Heart right ventricle (tissue), 16 donors: ENCODE results near the gene ARSI. TPM values are rescaled to one million over a fixed set of nuclear protein-coding genes. Genes with fewer than 3 reads are reported as not detected.

Source experiments
- ATAC-seq, 8 donors: fragments of 200-7000 bp; cut with Tn5 transposase; one replicate each; pipeline ENCODE4 v1.9.1; 2020; ENCODE audit warnings: mild to moderate bottlenecking in 8 of 8, moderate library complexity in 8 of 8, moderate number of reproducible peaks in 1 of 8
- DNase-seq, 2 donors: peaks; one replicate each; pipeline ENCODE4 v3.0.0-alpha.2; 2020
- H3K27ac ChIP-seq, 10 donors: fragments of 200-600 bp; sonication (generic) in 2 of 10; one replicate each; pipeline versions ENCODE4 v1.5.0 to v1.8.0; 2020 to 2022; ENCODE audit warnings: mild to moderate bottlenecking in 3 of 10
- H3K27me3 ChIP-seq, 7 donors: fragments of 200-600 bp; one replicate each; pipeline ENCODE4 v1.8.0; 2021 to 2022; ENCODE audit warnings: mild to moderate bottlenecking in 2 of 7
- H3K36me3 ChIP-seq, 9 donors: fragments of 200-600 bp; sonication (generic) in 1 of 9; one replicate each; pipeline versions ENCODE4 v1.5.0 to v1.8.0; 2020 to 2022; ENCODE audit warnings: mild to moderate bottlenecking in 2 of 9
- H3K4me1 ChIP-seq, 9 donors: fragments of 200-600 bp; sonication (generic) in 1 of 9; one replicate each; pipeline versions ENCODE4 v1.5.0 to v1.8.0; 2020 to 2022; ENCODE audit warnings: mild to moderate bottlenecking in 4 of 9
- H3K4me3 ChIP-seq, 10 donors: fragments of 200-600 bp; sonication (generic) in 2 of 10; one replicate each; pipeline versions ENCODE4 v1.5.0 to v1.8.0; 2020 to 2022; ENCODE audit warnings: mild to moderate bottlenecking in 7 of 10, moderate library complexity in 2 of 10
- H3K9me3 ChIP-seq, 11 donors: fragments of 200-600 bp in 10 of 11; sonication (generic) in 2 of 11; one replicate each; pipeline versions ENCODE4 v1.5.0 to v1.8.0; 2013 to 2022; ENCODE audit warnings: mild to moderate bottlenecking in 2 of 11, control low read depth in 1 of 11, moderate library complexity in 1 of 11
- CTCF ChIP-seq, 9 donors: fragments of 200-600 bp; sonication (generic) in 2 of 9; IDR thresholded peaks; one replicate each; pipeline versions ENCODE4 v1.5.0 to v1.8.0; 2021 to 2022; ENCODE audit warnings: antibody characterized with exemption in 9 of 9, mild to moderate bottlenecking in 5 of 9, moderate library complexity in 1 of 9
- WGBS, 2 donors: extraction: QIAGEN DNeasy Blood & Tissue Kit; methylation state at CpG; one replicate each; pipeline ENCODE4 v1.1.7; 2013; ENCODE audit warnings: inconsistent platforms in 1 of 2; 5-methylcytosine and 5-hydroxymethylcytosine counted together
- intact Hi-C, 10 donors: fragments of 100-400 bp; cut with DNase I; formaldehyde crosslinking; loops; one replicate each; pipeline versions ENCODE4 v1.11.1 to v1.14.2; 2022
- polyA plus RNA-seq, 2 donors: library from polyadenylated mRNA; stranded (reverse); fragments of 200-250 nt; gene quantifications; one replicate each; pipeline ENCODE4 v1.2.3, GENCODE V29; 2013
- total RNA-seq, 10 donors: library from RNA; stranded (reverse); fragmentation: NEBNext Ultra II Directional in 3 of 10; extraction: Animal tissue kit (Norgen Biotek cat#: 25700) in 3 of 10; gene quantifications; one replicate each; pipeline versions ENCODE4 v1.2.1 to v1.2.4, GENCODE V29; 2021 to 2023
- donor health status: Arrhythmogenic right ventricular cardiomyopathy.
- donor health status: ischemic (EF 13 %, LVEDD 7.1; RV severe dilation, severe dysfunction).
- donor health status: healthy with polysubstance abuse.
- donor health status: DM: no; HTN: yes; CAD: no.
- donor health status: DM: no; HTN: no; CAD: no.
- donor health status: ischemic (EF 25% LVEDD 6.9; RV normal size, moderate dysfunction).
- donor health status: ischemic (EF 25% LVEDD 5.7; RV mildly dilated, moderate dysfunction).
- donor health status: healthy.
- donor health status: DM: yes; HTN: yes; CAD: no.
- donor health status: Ischemic cardiomyopathy.
- donor health status: ischemic (EF 35%, LVEDD 5.7; RV mildly dilated, moderate dysfunction).
- donor health status: nonischemic (EF 11% LVEDD 7.7; RV severe dilation, severe dysfunction).
- donor health status: DM: yes; HTN: yes; CAD: no.
- donor health status: PGD.
- donor health status: ischemic (EF 29% LVEDD 5.4; RV normal size, mild dysfunction).
- donor health status: nonischemic (EF 23%, LVEDD 6.1; RV moderate dilation, normal function).

ARSI gene
- total and polyA plus RNA-seq, 12 donors: 0.11 to 0.65 (median 0.32) TPM; not detected in 2

DNA sequence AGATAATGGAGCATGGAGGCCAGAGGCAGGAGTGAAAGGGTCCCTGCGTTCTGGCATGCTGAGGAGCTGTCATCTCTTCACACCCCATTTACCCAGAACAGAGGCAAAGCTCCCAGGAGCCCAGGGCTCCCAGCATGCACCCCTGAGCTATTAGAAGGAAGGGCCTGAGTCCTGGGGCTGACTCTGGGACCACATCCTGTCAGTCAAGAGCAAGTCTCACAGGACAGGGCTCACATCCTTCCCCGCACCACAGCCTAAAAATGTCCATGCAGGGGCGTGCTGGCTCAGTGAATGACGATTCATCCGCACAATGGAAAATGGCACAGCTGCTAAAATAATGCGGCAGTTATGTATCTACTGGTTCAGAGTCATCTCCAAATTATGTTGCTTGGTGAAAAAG is 44.6 kb downstream of the ARSI start:
- peak in 1 of 2 donors; percentile 36 for DNase-seq
- Histone ChIP-seq H3K27ac (peak overlapping the region in 1 of 10 donors; percentile 39), H3K27me3 (no peaks in the 10 kb centered on the region), H3K9me3 (no peaks in the 10 kb centered on the region), H3K4me3 (no peak overlapping the region), H3K4me1 (peaks cover 0 to 8% (median 0%) of the 10 kb centered on the region in 9 donors), H3K36me3 (no peaks in the 10 kb centered on the region)
- intact Hi-C loops: no loop called here
- ATAC-seq: peak in 6 of 8 donors; percentile 54 to 71 (median 58)
- peak in 2 of 9 donors; percentile 24 to 26 for TF ChIP-seq CTCF (IDR thresholded peaks at IDR 0.05)
- WGBS, 2 donors: 44 to 59% methylated on average over 6 of the region's 6 CpGs

DNA sequence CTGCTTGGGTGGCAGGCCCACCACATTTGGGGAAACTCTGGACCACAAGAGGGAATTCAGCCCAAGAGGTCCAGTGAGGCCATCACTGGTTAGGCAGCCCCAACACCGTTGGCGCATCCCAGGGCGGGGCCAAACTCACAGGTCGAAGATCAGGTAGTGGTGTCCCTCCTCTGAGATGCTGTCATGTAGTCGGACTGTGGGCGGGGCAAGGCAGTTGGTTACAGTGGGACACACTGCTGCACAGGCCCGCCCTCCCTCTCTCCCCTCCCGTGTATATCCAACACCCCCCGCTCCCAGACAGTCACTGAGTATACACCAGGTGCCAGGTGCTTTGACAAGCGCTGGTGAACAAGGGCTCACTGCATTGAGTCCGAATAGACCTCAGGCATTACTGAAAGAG is 45.3 kb downstream of the ARSI start:
- Histone ChIP-seq H3K9me3 (no peaks in the 10 kb centered on the region), H3K27ac (peak overlapping the region in 1 of 10 donors; percentile 39), H3K4me3 (no peak overlapping the region), H3K36me3 (no peaks in the 10 kb centered on the region), H3K4me1 (peaks cover 0 to 8% (median 0%) of the 10 kb centered on the region in 9 donors), H3K27me3 (no peaks in the 10 kb centered on the region)
- 91 to 93% methylated on average over 9 to 11 of the region's 11 CpGs for WGBS, 2 donors
- no peak for DNase-seq
- no peak for ATAC-seq
- TF ChIP-seq CTCF (IDR thresholded peaks at IDR 0.05): no peak
- intact Hi-C loops: no loop called here

DNA sequence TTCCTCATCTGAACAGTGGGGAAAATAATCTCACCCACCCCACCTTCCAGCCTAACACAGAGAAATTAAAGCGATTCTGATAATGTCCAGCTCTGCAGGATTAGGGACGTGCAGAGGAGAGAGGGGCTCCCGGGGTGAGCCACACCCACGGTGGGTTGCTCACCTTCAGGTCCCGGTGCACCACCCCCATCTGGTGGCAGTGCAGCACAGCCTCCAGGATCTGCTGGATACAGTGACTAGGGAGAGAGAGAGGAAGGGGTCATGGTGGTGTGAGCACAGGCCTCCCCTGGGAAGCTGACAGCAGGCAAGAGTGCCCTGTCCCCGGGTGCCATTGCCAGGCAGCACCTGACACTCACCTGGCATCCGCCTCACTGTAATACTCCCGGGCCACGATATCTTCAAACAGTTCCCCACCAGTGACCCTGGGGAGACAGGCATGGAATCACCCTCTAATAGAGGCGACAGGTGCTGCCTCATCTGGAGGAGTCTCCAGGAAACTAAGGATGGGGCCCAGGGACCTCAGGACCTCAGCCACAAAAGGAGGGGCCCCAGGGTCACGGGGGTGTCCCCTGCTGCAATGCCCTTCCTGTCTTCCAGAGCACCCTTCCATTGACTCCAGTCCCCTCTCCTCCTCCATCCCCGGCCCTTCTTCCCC is 46.2 kb downstream of the ARSI start:
- Histone ChIP-seq H3K4me1 (peaks cover 0 to 8% (median 0%) of the 10 kb centered on the region in 9 donors), H3K27ac (no peak overlapping the region), H3K36me3 (no peaks in the 10 kb centered on the region), H3K9me3 (no peaks in the 10 kb centered on the region), H3K27me3 (no peaks in the 10 kb centered on the region), H3K4me3 (no peak overlapping the region)
- ATAC-seq (no peak), DNase-seq (no peak)
- peak in 2 of 9 donors; percentile 16 to 34 for TF ChIP-seq CTCF (IDR thresholded peaks at IDR 0.05)
- intact Hi-C loops: no loop called here
- WGBS, 2 donors: 74 to 79% methylated on average over 12 of the region's 12 CpGs

- DNase-seq (no peak), ATAC-seq (peak in 1 of 8 donors; percentile 15)
- no peak for TF ChIP-seq CTCF (IDR thresholded peaks at IDR 0.05)
- Histone ChIP-seq H3K27ac (no peak overlapping the region), H3K36me3 (no peaks in the 10 kb centered on the region), H3K9me3 (no peaks in the 10 kb centered on the region), H3K27me3 (no peaks in the 10 kb centered on the region), H3K4me3 (no peak overlapping the region), H3K4me1 (peaks cover 0 to 8% (median 0%) of the 10 kb centered on the region in 9 donors)
- 79% methylated on average over 6 of the region's 6 CpGs for WGBS, 2 donors
- intact Hi-C loops: no loop called here
Measured at GRCh38 chr5:150255659-150256409, 46.9 kb downstream of the ARSI start.
